ENCODE results near the gene ADAR.

Gene ADAR

DNA sequence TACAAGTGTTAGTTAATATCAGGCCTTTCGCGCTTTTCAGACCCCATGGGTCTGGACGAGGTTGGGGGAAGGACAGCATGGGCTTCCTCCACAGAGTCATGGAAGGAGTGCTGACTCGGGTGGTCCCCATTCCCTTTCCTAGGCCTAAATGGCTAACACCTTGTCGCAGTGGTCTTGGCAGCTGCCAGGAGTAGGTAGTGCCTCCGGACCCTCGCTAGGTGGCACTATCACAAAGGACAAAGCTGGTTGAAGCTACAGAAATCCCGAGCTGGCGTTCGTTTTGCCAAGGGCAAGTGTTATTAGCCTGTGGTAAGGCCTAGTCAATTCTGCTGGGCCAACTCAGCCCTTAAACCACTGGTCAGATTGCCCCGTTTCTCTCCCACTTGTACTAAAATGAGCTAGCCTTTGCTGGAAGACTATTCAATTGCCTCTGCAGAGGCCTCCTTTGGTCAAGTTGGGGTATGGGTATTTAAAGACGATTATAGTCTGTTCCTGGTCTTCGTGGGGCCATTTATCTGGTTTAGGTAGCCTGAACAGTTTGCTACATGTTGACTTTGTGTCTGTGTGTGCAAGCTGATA, 48.4 kb downstream of the ADAR start:
- peak; percentile 61 to 62 (median 61) for DNase-seq (ENCODE audit: low read depth in 2 of 3, low spot score in 2 of 3)

- DNase-seq (ENCODE audit: low read depth in 2 of 3, low spot score in 2 of 3): peak; percentile 94 to 99 (median 97)
Observed at GRCh38 chr1:154558720-154559465, 49.1 kb downstream of the ADAR start.

DNA sequence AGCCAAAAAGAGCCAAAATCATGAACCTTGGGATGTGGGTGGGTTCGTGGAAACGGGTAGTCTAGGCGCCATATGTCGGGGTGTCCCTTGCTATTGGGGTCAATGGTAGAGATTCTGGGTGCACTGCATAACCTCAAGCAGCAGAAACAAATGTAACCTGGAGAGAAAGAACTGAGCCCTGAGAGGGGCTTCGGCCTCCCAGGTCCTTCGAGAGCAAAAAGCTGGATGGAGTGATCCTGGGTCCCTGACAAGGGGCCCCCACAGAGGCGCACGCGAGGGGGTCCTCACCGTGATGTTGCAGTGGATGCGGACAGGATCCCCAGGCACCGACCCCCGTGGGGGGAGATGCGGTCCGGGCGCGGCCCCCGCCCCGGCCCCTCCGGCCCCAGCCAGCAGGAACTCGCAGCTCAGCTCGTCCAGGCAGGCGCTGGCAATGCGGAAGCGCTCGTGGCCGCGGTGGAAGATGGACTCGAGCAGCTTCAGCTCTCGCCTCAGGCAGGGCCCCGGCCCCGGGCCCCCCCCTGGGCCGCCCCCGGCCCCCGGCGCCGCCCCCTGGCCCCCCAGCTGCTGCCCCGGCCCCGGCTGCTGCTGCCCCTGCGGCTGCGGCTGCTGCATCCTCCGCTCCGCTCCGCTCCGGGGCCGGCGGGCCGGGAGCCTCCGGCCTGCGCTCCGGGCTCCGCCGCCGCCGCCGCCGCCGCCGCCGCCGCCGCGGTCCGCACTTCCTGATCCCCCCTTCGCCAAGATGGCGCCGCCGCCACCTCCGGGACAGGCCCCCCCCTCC, 49.9 kb downstream of the ADAR start, which contains the start of gene UBE2Q1:
UBE2Q1 (minus strand) TSS at position 724 of the 781 bp plus-strand sequence; CDS start at position 615, 109 bp downstream.
- DNase-seq (ENCODE audit: low read depth in 2 of 3, low spot score in 2 of 3): peak in 1 of 3 experiments; percentile 15

DNA sequence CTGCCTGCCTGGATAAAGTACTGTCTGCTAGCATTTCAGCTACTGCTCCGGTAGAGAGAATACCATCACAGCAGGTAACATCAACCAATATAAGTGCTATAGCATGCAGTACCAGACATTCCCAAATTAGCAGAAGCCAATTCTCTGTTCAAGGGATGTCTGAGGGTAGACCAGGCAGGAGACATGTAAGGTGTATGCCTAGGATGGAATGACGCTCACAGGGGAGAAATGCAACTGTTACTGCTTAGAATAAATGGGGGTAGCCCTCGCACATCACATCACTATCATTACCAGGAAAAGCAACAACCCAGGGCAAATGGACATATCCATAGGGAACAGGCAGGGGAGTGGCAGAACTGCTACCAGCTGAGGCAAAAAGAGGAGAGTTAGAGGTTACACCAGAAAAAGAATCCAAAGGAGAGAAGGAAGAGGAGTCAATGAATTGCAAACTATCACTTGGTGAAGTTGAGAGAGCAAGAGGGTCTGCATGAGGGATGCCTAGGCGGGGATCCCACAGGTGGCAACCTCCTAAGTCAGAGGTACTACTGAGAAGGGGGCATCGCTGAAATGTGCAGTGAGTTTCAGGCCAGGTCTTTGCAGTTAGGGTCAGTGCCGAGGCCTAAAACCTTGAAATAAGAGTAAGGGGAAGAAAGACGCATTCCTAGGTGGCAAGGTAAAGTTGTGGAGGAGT, 50.6 kb downstream of the ADAR start:
- DNase-seq (ENCODE audit: low read depth in 2 of 3, low spot score in 2 of 3): no peak

GRCh38 chr1:154556422-154556821, 51.6 kb downstream of the ADAR start:
- no peak for DNase-seq (ENCODE audit: low read depth in 2 of 3, low spot score in 2 of 3)

DNA sequence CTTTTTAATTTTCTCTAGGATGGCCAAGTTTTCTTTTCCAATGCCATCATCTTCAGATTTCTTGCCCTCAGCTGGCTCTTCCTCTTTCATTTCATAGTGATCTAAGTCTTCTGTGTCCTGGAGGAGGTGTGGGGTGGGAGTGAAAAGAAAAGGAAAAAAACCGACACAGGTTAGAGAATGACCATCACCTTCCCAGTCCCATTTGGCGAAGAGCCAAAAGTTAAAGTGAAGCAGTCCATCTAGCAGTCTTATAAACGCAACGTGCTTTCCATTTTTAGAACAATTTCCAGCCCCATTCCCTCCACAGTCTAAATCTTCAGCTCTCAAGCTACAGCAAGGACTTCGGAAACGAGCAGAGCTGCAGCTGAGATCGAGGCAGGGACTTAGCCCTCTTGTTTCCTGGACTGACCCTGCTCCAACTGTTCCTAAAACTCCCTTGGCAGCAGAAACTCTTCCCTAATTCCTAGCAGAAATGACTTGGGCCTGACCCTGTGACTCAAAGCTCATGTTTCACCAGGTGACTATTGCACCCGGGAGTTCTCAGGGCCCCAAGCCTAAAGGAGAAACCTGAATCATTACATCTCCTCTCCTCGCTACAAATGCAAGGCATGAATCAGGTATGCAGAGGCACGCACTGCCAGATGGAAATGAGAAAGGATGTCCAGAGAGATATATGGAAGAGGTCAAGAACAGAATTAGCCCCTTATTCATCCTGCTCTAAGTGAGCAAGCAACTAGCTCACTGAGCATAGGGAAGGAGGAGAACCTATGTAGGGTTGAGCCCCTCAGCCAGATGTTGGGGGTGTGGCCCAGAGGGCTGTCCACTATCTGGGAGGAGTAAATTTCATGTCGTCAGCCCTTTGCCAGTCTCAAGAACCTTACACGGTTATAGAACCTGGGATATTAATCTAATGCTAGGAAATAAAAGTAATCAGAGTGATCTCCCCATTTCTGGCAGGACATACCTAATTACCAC, 54.6 kb downstream of the ADAR start:
- no peak for DNase-seq (ENCODE audit: low read depth in 2 of 3, low spot score in 2 of 3)

GRCh38 chr1:154552036-154552435, 56.0 kb downstream of the ADAR start:
- DNase-seq (ENCODE audit: low read depth in 2 of 3, low spot score in 2 of 3): no peak

DNA sequence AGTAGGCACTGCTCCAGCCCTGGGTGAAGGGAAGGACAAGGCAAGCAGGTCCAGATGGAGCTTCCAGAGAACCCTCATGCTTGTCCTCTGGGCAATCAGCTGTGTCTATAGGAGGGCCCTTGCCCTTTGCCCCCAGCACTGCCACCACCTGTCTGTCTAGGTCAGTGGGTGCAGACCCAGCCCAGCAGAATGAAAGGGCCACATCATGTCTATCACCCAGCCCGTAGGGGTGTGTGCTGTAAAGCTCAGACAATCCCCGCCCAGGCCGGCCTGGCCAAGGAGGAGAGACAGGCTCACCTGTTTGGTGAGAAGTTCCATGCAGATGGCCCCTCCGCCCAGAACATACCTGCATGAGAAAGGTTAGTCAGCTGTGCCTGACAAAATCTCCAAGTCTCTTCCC, 56.5 kb downstream of the ADAR start:
- DNase-seq (ENCODE audit: low read depth in 2 of 3, low spot score in 2 of 3): no peak

DNA sequence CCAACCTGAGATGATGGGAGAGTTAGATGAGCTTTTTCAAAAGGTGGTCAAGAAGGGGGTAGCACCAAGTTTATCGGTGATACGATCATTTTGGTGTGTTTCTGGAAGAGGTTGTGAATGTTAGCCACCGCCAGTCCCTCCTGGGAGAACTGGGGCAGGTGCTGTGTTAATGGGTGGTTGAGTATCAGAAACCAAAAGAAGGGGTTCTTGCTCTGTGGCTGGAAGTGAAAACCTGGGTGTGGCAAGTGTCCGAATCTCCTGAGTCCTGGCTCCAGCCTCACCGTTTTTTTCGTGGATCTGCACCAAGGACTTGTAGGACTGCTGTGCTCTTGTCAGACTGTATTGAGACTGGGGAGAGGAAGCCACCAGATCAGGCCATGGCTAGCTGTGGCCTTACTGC, 57.3 kb downstream of the ADAR start:
- DNase-seq (ENCODE audit: low read depth in 2 of 3, low spot score in 2 of 3): no peak

- no peak for DNase-seq (ENCODE audit: low read depth in 2 of 3, low spot score in 2 of 3)
Observed at GRCh38 chr1:154550070-154550469, 57.9 kb downstream of the ADAR start.

GRCh38 chr1:154549202-154549770, 58.7 kb downstream of the ADAR start:
- DNase-seq (ENCODE audit: low read depth in 2 of 3, low spot score in 2 of 3): no peak

DNA sequence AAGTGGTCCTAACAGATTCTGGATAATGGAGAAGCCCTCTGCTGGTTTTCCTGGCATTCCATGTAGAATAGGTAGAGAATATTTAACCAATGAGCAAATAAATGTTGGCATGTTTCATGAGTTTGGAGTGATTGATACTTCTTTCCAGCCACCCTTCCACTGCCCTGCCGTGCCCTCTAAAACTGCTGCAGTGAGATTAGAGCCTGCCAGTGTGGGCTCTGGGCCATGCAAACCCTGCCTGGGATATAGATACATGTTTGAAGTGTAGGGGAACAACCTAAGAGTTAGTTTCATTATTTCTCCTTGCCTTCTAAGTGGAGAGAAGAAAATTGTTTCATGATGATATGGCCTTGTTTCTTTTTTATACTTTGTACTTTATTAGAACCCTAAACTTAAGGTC, 60.0 kb downstream of the ADAR start:
- no peak for DNase-seq (ENCODE audit: low read depth in 2 of 3, low spot score in 2 of 3)

DNA sequence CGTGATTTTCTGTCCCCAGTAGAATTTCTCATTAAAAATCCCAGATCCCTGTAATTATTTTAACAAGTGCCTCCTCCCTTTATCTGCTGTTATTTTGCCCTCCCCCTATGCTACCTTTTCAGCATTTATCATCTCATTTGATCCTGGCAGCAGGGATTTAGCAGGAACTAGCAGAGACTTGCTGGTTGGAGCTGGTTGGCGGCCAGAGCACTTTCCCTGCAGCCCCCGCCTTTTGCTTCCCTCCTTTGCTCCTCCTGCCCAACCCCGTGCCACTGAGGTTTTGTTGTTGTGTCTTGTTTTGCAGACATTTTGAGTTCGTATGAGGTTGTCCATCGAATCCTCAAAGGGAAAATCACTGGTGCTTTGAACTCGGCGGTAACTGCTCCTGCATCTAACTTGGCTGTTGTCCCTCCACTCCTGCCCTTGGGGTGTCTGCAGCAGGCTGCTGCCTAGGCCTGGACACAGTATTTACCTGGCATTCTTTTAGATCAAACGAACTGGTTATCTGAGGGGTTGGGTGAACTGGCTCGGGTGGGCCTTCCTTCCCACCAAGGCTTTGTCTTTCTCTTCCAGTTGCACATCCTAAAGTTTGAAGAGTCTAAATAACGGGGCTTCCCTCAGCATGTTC, 60.8 kb downstream of the ADAR start:
- DNase-seq (ENCODE audit: low read depth in 2 of 3, low spot score in 2 of 3): no peak

DNA sequence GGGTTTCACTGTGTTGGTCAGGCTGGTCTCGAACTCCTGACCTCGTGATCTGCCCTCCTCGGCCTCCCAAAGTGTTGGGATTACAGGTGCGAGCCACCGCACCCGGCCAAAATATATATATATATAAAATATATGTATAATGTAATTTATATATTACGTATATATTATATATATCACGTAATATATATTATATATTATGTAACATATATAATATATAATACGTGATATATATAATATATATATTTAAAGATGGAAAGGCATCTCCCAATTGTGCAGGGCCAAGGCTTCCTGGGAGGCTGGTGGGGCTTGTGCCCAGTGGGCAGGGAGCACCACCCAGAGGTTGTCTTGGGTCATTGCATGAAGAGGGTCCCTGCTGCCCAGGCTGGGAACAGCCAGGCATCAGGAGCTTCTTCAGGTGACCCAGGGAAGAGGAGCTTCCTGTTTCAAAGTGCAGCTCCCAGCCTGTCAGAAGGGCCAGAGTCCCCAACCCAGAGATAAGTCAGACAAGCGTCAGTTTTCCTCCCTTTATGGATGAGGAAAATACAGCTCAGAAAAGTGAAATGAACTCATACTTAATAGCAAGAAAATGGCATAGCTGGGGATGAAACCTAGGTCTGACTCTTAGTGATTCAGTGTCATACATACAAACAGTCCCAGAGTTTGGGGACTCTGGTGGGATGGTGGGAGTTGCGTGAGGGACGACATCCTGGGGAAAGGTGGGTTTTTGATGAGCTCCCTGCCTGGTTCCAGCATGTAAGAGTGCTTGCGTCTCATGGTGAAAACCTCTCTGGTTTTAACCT, 61.5 kb downstream of the ADAR start:
- peak in 1 of 3 experiments; percentile 19 for DNase-seq (ENCODE audit: low read depth in 2 of 3, low spot score in 2 of 3)

GRCh38 chr1:154541231-154541630, 66.8 kb downstream of the ADAR start:
- no peak for DNase-seq (ENCODE audit: low read depth in 2 of 3, low spot score in 2 of 3)

GRCh38 chr1:154539486-154540483, 68.2 kb downstream of the ADAR start:
- no peak for DNase-seq (ENCODE audit: low read depth in 2 of 3, low spot score in 2 of 3)

DNA sequence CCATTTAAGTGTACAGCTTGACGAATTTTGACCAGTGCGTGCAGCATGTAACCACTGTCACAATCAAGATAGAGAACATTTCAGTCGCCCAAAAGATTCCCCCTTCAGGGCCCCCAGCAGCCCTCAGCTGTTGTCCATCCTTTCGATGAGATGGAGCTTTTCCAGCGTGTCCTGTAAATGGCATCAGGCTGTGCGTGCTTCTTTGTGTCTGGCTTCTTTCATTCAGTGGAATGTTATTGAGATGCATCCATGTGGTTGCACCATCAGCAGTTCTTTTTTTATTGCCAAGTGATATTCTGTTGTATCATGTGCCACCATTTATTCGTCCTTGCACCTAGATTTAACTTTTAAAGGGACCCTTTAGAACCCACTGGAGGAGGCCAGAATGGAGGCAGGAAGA, 71.4 kb downstream of the ADAR start:
- no peak for DNase-seq (ENCODE audit: low read depth in 2 of 3, low spot score in 2 of 3)

All from activated CD8-positive, alpha-beta memory T cell treated with anti-CD3 and anti-CD28 coated beads for 48 hours (primary cell).